ENCODE results near the gene SLX4IP. TPM values are rescaled to one million over a fixed set of nuclear protein-coding genes. Genes with fewer than 3 reads are reported as not detected.

The SLX4IP gene
- total and polyA plus RNA-seq, 2 donors (not counting 3 experiments of a cell fraction or from before 2014, with no cell fraction given): 1.9 to 4.5 TPM

GRCh38 chr20:10660661-10661060 lies 225.6 kb downstream of the SLX4IP start:
- H3K27ac ChIP-seq (ENCODE audit: insufficient read depth, low read depth, low read length): no peak overlapping the region
- no TSS peak for BruUV-seq (replicated peaks)
- ChIA-PET CTCF (interaction anchor here (1.6 kb wide), 1 partner anchor 10 kb away, joined by 5 read pairs; no protein-coding TSS in a partner anchor), POLR2A (no interaction called here)
- H3K9ac ChIP-seq (replicated peaks; ENCODE audit: extremely low read depth, insufficient read depth, low read length): no peak overlapping the region
- peaks cover 20 to 53% of the 10 kb centered on the region in 2 experiments for H3K36me3 ChIP-seq (ENCODE audit: control insufficient read depth in 2 of 2, extremely low read depth in 1 of 2, insufficient read depth in 2 of 2, low read length in 2 of 2)
- no peak for TF ChIP-seq POLR2A (IDR thresholded peaks at IDR 0.05; ENCODE audit: low read depth, low read length)
- TF ChIP-seq EZH2 (IDR thresholded peaks at IDR 0.05; ENCODE audit: borderline replicate concordance, low read depth, low read length, severe bottlenecking): no peak
- TF ChIP-seq FOS (IDR thresholded peaks at IDR 0.05; ENCODE audit: borderline replicate concordance, insufficient read depth, low read length): no peak
- no peak for TF ChIP-seq JUN (IDR thresholded peaks at IDR 0.05; ENCODE audit: borderline replicate concordance, insufficient read depth, insufficient read length, low read depth)
- TF ChIP-seq MYC (IDR thresholded peaks at IDR 0.05; ENCODE audit: low read depth, low read length): no peak
- TF ChIP-seq CTCF (IDR thresholded peaks at IDR 0.05; ENCODE audit: extremely low read depth in 1 of 2, insufficient read depth in 1 of 2, low read depth in 1 of 2, low read length in 2 of 2): no peak
- no peak for TF ChIP-seq MAX (IDR thresholded peaks at IDR 0.05; ENCODE audit: insufficient read depth, insufficient read length)
- no peak for TF ChIP-seq GATA2 (IDR thresholded peaks at IDR 0.05; ENCODE audit: insufficient read depth, insufficient read length, low read depth, low read length)
- no peak for TF ChIP-seq POLR2AphosphoS5 (IDR thresholded peaks at IDR 0.05; ENCODE audit: insufficient read depth, low read depth, low read length)
- no peaks in the 10 kb centered on the region for H3K9me3 ChIP-seq (replicated peaks; ENCODE audit: control insufficient read depth, insufficient read depth, low read length)
- H3K9me1 ChIP-seq (replicated peaks; ENCODE audit: control insufficient read depth, extremely low read depth, insufficient read depth, low read length): no peaks in the 10 kb centered on the region
- intact Hi-C loops (cut with micrococcal nuclease) (no loop called here), dilution Hi-C loops (cut with MboI; ENCODE audit: extremely low pct_ligation_motif_present, low sequenced_read_pairs) (no loop called here)
- no peak overlapping the region for H3K4me3 ChIP-seq (replicated peaks in 1 of 3; ENCODE audit: insufficient read depth in 1 of 3, low read depth in 1 of 3, low read length in 3 of 3)
- H4K20me1 ChIP-seq (replicated peaks; ENCODE audit: control insufficient read depth, extremely low read depth, insufficient read depth, low read length): no peaks in the 10 kb centered on the region
- H3K4me2 ChIP-seq (ENCODE audit: insufficient read depth, low read length): no peak overlapping the region
- H3K27me3 ChIP-seq (ENCODE audit: control insufficient read depth in 2 of 2, insufficient read depth in 2 of 2, low read length in 2 of 2): no peaks in the 10 kb centered on the region
- no peak overlapping the region for H2AFZ ChIP-seq (ENCODE audit: low read depth, low read length)
- peaks cover 45% of the 10 kb centered on the region for H3K79me2 ChIP-seq (ENCODE audit: control insufficient read depth, insufficient read depth, low read length)
- DNase-seq (ENCODE audit: low read depth, low spot score) (no peak), FAIRE-seq (no peak)
- peaks cover 15% of the 10 kb centered on the region for H3K4me1 ChIP-seq (ENCODE audit: control insufficient read depth, extremely low read depth, insufficient read depth, low read length)
